Pons (tissue), 1 donor: ENCODE measurements around the gene SLC22A2.

Experiments
- DNase-seq: peaks from one replicate; pipeline ENCODE4 v3.0.0-alpha.2; 2016; ENCODE audit warnings: low spot score

Gene SLC22A2

GRCh38 chr6:160273750-160274149, 15.1 kb upstream of the SLC22A2 start:
- no peak for DNase-seq

GRCh38 chr6:160273196-160273595, 14.6 kb upstream of the SLC22A2 start:
- no peak for DNase-seq

GRCh38 chr6:160272707-160273106, 14.1 kb upstream of the SLC22A2 start:
- no peak for DNase-seq

- DNase-seq: no peak
These were observed 11.7 kb upstream of the SLC22A2 start for GRCh38 chr6:160270347-160270746.

GRCh38 chr6:160269771-160270170, 11.2 kb upstream of the SLC22A2 start:
- DNase-seq: no peak

GRCh38 chr6:160269023-160269521, 10.5 kb upstream of the SLC22A2 start:
- DNase-seq: no peak

- DNase-seq: no peak
These were observed 8.5 kb upstream of the SLC22A2 start for GRCh38 chr6:160267102-160267501.

- DNase-seq: no peak
These were observed 7.4 kb upstream of the SLC22A2 start for GRCh38 chr6:160265869-160266476.

- no peak for DNase-seq
These were observed 5.5 kb upstream of the SLC22A2 start for GRCh38 chr6:160264061-160264612.

GRCh38 chr6:160263196-160263939, 4.7 kb upstream of the SLC22A2 start:
- DNase-seq: no peak

GRCh38 chr6:160261991-160262680, 3.5 kb upstream of the SLC22A2 start:
- no peak for DNase-seq

GRCh38 chr6:160260803-160261450, 2.3 kb upstream of the SLC22A2 start:
- no peak for DNase-seq

- DNase-seq: no peak
These were observed 1.7 kb upstream of the SLC22A2 start for GRCh38 chr6:160260367-160260766.

GRCh38 chr6:160259598-160259997, 977 bp upstream of the SLC22A2 start:
- no peak for DNase-seq

- DNase-seq: no peak
These were observed 463 bp upstream of the SLC22A2 start for GRCh38 chr6:160259143-160259425.

GRCh38 chr6:160256445-160256844, 2.2 kb downstream of the SLC22A2 start:
- no peak for DNase-seq

- DNase-seq: no peak
These were observed 3.9 kb downstream of the SLC22A2 start for GRCh38 chr6:160254467-160255312.

- DNase-seq: no peak
These were observed 4.9 kb downstream of the SLC22A2 start for GRCh38 chr6:160253714-160254113.

- no peak for DNase-seq
These were observed 5.3 kb downstream of the SLC22A2 start for GRCh38 chr6:160253292-160253691.

GRCh38 chr6:160252073-160252813, 6.4 kb downstream of the SLC22A2 start:
- no peak for DNase-seq

- DNase-seq: no peak
These were observed 8.9 kb downstream of the SLC22A2 start for GRCh38 chr6:160249671-160250070.
